ENCODE data around the gene RBBP8NL. TPM values are rescaled to one million over a fixed set of nuclear protein-coding genes. Genes with fewer than 3 reads are reported as not detected.

The RBBP8NL gene
- total RNA-seq, 1 experiment from 2014 or later: not detected

DNA sequence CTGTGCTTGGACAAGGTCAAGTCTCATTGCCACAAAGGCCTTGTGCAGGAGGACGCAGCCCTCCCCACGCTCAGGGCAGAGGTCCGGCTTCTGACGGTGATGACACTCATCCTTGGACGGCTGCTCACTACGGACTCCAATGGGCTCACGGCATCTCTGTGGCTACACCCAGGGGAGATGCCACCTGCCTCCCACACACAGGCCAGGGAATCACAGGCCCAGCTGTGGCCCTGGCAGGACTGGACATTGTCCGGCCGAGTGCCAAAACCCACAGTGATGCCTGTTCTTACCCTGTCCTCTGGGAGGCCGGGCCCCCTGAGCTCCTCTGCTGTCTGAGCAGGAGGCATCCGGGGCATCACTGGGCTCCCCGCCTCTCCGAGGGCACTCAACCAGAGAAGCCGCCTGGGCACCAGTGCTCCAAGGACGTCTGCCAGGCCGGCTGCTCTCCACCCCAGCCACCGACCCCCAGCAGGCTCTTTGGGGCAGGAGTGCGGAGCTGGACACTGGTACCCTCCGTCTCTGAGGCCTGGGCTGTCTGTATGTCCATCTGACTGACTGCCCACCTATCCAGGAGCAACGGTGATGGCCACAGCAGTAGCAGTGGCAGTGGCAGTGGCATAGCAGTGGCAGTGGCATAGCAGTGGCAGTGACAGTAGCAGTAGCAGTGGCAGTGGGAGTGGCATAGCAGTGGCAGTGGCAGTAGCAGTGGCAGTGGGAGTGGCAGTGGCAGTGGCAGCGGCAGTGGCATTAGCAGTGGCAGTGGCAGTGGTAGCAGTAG, 1.9 kb downstream of the RBBP8NL start:
- Histone ChIP-seq H3K4me3 (no peak overlapping the region), H3K4me1 (no peaks in the 10 kb centered on the region; the same call in 1 of the 2 replicates), H3K36me3 (no peaks in the 10 kb centered on the region), H3K27ac (no peak overlapping the region), H3K27me3 (peaks cover 64% of the 10 kb centered on the region), H3K9me3 (replicated peaks) (no peaks in the 10 kb centered on the region)
- no peak for DNase-seq

DNA sequence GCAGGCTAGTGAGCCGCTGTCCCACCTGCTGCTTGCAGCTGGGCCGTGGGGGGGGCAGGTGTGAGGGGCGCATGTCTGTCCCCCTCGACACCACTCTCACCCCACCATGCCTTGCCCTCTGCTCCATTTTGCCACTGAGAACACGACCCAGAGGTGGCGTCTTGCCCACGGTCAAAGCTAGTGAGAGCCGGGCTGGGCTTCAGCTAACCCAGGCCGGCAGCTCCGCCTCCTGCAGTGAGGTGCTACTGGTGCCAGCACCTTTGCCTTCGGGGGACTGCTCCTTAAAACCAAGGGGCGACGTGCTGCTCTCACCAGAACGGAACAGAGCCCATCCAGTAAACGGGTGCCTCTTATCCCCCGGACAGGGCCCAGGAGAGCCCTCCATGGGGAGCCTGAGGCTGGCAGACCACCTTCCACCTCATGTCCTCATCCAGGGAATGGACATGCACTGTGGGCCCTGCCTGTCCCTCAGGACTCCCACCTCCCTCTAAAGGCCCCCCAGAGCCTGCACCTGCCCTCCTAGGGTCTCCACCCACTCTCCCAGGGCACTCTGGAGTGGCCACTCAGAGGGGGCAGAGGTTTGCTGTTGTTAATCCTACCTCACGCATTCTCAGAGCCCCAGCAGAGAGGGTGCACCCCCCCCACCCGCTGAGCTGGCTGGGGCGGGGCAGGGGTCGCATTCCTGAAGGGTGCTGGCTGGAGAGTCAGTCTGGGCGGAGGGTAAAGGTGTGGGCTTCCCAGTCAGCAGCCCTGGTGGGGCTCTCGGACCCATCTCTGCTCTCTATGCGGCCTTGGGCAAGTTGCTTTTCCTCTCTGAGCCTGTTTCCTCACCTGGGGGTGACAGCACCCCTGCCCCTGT, 2.9 kb downstream of the RBBP8NL start:
- Histone ChIP-seq H3K4me1 (no peaks in the 10 kb centered on the region; the same call in 1 of the 2 replicates), H3K9me3 (replicated peaks) (no peaks in the 10 kb centered on the region), H3K4me3 (no peak overlapping the region), H3K27me3 (peaks cover 64% of the 10 kb centered on the region), H3K36me3 (no peaks in the 10 kb centered on the region), H3K27ac (no peak overlapping the region)
- no peak for DNase-seq

DNA sequence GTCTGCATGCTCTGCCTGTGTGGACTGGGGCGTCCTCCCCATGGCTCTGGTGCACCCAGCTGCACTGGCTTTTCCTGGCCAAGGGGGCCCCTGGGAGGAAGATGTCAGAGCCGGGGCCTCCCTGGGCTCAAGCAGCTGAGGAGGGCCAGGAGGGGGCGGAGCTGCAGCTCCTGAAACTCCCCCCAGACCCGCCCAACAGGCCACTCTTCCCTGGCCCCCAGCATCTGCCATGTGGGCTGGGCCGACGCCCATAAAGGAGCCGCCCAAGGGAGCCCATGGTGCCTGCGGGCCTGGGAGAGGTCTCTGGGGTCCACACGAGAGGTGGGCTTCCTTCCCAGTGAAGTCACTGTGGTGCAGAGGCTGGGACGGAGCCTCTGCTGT, 4.0 kb downstream of the RBBP8NL start:
- Histone ChIP-seq H3K27ac (no peak overlapping the region), H3K9me3 (replicated peaks) (no peaks in the 10 kb centered on the region), H3K27me3 (peaks cover 62% of the 10 kb centered on the region)

DNA sequence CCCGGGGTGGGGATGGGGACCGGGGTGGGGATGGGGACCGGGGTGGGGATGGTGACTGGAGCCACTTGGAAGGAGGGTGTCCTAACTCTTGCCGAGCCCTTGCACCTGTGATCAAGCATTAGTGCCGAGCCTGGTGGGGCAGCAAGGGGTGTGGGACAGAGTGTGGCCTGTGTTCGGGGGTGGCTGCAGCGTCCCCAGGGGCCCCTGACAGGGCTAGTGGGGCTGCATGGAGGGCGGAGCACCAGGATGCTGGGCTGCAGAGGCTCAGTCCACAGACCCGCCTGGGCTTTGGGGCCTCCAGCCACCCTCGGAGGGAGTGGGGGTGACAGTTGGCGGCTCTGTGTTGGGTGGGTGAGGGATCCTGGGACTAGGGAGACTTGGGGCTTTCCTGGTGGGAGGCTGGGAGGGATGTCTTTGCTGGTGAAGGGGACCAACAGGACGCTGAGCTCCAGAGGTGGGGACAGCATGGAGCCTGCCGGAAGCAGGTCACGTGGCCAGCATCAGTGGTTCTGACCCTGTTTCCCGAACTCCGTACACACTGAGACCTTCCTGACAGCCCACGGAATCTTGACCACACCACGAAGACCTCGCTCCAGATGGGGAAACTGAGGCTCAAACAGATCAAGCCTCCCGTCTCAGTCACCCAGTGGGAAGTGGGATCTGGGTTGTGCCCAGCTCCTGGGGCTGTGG, 4.6 kb downstream of the RBBP8NL start:
- H3K27me3 ChIP-seq: peaks cover 62% of the 10 kb centered on the region
- no peaks in the 10 kb centered on the region for H3K36me3 ChIP-seq
- no peaks in the 10 kb centered on the region for H3K9me3 ChIP-seq (replicated peaks)
- H3K4me3 ChIP-seq: no peak overlapping the region
- DNase-seq: no peak
- no peaks in the 10 kb centered on the region for H3K4me1 ChIP-seq
- no peak overlapping the region for H3K27ac ChIP-seq

More for the DNA sequence above, 4.0 kb downstream of the RBBP8NL start:
- H3K36me3 ChIP-seq: no peaks in the 10 kb centered on the region
- H3K4me3 ChIP-seq: no peak overlapping the region
- no peaks in the 10 kb centered on the region for H3K4me1 ChIP-seq
- DNase-seq: peak; percentile 46 to 50

DNA sequence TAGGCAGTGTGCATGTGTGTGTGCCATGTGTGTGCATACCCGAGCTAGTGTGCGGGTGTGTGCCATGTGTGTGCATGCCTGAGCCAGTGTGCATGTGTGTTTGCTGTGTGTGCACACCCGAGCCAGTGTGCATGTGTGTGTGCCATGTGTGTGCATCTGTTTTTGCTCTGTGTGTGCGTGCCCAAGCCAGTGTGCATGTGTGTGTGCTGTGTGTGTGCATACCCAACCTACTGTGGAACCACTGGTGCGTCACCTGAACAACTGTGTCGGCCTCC, 5.7 kb downstream of the RBBP8NL start:
- Histone ChIP-seq H3K36me3 (no peaks in the 10 kb centered on the region), H3K4me3 (no peak overlapping the region), H3K27ac (no peak overlapping the region), H3K27me3 (peaks cover 59% of the 10 kb centered on the region), H3K9me3 (replicated peaks) (no peaks in the 10 kb centered on the region), H3K4me1 (no peaks in the 10 kb centered on the region)
- no peak for DNase-seq

DNA sequence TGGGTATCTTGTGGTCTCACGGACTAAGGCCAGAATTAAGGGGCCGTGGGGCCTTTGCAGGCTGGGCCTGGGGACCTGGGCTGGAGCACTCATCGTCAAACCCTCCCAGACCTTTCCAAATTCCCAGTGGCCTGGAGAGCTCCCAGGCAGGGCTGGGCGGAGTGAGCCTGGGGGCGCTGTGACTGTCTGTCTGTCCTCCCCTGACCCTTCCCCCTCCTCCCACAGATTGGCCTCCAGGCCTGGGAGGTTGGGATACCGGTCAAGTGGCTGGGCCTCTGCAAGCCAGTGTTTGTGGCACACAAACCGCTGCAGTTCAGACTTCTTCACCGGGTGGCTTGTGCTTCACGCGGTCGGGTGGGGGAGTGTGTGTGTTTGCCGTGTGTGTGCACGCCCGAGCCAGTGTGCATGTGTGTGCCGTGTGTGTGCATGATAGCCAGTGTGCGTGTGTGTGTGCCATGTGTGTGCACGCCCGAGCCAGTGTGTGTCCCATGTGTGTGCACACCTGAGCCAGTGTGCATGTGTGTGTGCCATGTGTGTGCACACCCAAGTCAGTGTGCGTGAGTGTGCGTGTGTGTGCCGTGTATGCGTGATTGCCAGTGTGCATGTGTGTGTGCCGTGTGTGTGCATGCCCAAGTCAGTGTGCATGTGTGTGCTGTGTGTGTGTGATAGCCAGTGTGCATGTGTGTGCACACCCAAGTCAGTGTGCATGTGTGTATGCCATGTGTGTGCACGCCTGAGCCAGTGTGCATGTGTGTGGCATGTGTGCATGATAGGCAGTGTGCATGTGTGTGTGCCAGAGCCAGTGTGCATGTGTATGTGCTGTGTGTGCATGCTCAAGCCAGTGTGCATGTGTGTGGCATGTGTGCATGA, 6.3 kb downstream of the RBBP8NL start:
- Histone ChIP-seq H3K4me1 (no peaks in the 10 kb centered on the region), H3K9me3 (replicated peaks) (no peaks in the 10 kb centered on the region), H3K27me3 (peaks cover 54% of the 10 kb centered on the region), H3K27ac (no peak overlapping the region), H3K36me3 (no peaks in the 10 kb centered on the region), H3K4me3 (no peak overlapping the region)
- DNase-seq: no peak

DNA sequence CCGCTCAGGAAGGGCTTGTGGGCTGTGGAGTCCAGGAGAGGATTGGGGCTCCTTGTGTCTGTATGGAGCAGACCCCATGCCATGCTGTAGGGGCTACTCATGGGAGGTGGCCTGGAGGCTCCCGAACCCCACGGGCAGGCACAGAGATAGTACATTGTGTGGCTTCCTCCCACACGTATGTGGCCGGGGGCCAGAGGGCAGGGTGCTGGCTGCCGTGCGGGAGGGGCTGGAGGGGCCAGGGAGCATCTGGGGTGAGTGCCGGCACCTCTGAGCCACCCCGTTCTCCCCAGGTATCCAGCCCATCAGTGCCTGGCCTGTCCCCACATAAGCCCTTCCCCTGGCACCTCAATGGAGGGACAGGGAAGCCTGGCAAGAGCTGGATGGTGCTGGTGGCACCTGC, 7.6 kb downstream of the RBBP8NL start:
- Histone ChIP-seq H3K4me1 (no peaks in the 10 kb centered on the region), H3K4me3 (no peak overlapping the region), H3K9me3 (replicated peaks) (no peaks in the 10 kb centered on the region), H3K36me3 (no peaks in the 10 kb centered on the region), H3K27ac (no peak overlapping the region), H3K27me3 (peaks cover 58% of the 10 kb centered on the region)
- no peak for DNase-seq

DNA sequence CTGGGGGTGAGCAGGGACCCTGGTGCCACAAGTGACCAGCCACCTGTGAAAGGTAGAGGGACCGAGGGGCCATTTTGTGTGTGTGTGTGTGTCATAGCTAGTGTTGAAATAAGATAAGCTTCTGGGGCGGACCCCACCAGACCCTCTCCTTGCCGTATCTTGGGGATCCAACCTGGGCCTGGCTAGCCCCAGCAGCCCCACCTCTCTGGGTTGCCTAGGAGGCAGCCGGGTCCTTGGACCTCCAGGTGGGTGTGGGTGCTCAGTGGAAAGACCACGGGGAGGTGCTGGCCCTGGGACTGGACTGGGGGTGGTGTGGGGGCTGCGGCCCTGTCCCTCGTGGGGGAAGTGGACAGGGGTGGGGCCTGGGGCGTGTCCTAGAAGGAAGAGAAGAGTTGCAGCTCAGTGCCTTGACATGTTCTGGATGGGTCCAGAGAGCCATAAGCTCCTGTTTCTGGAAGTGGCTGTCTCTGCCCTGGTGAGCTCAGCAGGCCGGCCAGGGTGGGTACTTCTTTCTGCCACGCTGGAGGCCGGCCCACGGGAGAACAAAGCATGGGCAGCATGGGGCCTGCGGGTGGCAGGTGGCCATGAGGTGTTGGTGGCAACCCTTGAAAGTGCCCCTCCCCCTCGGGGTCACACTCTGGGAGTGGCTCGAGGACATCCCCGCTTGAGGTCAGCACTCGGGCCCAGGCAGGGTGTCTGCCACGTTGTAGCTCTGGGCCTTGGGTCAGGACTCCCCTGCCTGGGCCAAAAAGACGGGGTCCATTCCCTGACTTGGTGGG, 8.4 kb downstream of the RBBP8NL start:
- Histone ChIP-seq H3K4me1 (no peaks in the 10 kb centered on the region), H3K27ac (no peak overlapping the region), H3K36me3 (no peaks in the 10 kb centered on the region), H3K4me3 (no peak overlapping the region), H3K27me3 (peaks cover 59% of the 10 kb centered on the region), H3K9me3 (replicated peaks) (no peaks in the 10 kb centered on the region)
- DNase-seq: no peak

DNA sequence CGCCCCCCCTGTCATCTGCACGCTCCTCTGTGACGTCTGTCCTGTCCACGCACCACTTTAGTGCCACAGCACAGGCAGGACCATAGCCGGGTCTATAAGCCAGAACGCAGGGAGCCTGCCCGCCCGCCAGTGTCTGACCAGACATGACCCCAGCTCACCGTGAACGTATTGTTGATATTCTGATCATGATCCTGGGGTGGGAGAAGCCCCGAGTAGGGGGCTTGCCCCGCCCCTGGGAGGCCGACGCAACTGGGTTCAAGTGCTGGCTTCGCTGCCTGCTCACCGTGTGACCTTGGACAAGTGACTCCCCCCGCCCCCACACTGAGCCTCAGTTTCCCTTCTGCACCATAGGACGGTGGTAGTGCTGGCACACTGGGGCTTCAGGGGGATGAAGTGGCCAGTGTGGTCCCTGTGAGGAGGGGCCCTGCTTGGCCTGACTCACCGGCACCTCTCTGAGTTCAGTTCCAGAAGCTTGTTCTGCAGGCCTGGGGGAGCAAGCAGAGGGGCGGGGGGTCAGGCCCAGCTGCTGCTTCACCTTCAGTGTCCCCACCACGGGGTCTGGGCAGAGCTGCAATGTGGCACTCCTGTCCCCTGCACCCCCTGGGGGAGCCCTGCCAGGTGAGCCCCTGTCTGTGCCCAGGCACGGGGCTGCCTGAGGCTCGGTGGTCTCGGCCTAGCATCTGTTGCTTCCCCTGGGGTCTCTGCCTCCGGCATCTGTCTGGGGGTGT, 9.2 kb downstream of the RBBP8NL start:
- no peaks in the 10 kb centered on the region for H3K36me3 ChIP-seq
- H3K27me3 ChIP-seq: peaks cover 57% of the 10 kb centered on the region
- no peaks in the 10 kb centered on the region for H3K4me1 ChIP-seq
- H3K4me3 ChIP-seq: no peak overlapping the region
- H3K9me3 ChIP-seq (replicated peaks): no peaks in the 10 kb centered on the region
- DNase-seq: no peak
- H3K27ac ChIP-seq: no peak overlapping the region

DNA sequence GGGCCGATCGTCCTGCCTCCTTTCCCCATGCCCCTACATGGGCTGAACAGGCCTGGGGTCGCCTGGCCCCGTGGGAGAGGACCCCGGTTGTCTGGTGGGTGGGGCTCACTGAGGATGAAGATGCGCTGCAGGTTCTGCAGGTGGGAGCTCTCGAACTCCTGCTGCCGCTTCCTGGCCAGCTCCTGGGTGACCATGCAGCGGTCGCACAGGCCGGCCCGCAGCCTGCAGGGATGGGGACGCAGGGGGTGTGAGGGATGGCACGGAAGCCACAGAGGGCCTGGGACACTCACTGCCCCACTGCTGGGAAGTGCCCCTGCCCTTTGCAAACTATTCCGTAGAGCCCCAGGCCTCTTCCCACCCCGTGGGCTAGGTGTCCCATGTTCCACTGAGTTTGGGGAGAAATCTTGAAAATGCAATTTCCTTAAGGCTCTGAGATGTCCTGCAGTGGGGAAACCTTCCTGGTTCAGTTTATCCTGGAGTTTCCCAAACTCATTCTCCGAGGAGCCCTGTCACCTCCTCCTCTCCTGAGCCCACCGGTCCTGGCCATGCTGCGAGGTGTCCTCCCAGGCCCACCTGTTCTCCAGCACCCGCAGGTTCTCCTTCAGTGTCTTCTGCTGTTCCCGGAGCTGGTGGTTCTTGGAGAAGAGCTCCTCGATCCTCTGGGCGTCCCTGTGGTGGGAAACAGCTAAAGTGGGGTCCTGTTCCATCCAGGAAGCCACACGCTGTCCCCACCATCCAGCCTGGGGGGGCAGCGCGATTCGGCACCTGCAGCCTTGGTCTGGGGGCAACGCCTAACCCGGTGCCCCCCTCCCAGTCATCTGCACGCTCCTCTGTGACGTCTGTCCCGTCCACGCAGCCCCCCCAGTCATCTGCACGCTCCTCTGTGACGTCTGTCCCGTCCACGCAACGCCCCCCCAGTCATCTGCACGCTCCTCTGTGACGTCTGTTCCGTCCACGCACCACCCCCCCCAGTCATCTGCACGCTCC, 10.4 kb downstream of the RBBP8NL start:
- Histone ChIP-seq H3K36me3 (no peaks in the 10 kb centered on the region), H3K4me1 (no peaks in the 10 kb centered on the region), H3K27ac (no peak overlapping the region), H3K9me3 (replicated peaks) (no peaks in the 10 kb centered on the region), H3K27me3 (peaks cover 58% of the 10 kb centered on the region), H3K4me3 (no peak overlapping the region)
- no peak for DNase-seq

DNA sequence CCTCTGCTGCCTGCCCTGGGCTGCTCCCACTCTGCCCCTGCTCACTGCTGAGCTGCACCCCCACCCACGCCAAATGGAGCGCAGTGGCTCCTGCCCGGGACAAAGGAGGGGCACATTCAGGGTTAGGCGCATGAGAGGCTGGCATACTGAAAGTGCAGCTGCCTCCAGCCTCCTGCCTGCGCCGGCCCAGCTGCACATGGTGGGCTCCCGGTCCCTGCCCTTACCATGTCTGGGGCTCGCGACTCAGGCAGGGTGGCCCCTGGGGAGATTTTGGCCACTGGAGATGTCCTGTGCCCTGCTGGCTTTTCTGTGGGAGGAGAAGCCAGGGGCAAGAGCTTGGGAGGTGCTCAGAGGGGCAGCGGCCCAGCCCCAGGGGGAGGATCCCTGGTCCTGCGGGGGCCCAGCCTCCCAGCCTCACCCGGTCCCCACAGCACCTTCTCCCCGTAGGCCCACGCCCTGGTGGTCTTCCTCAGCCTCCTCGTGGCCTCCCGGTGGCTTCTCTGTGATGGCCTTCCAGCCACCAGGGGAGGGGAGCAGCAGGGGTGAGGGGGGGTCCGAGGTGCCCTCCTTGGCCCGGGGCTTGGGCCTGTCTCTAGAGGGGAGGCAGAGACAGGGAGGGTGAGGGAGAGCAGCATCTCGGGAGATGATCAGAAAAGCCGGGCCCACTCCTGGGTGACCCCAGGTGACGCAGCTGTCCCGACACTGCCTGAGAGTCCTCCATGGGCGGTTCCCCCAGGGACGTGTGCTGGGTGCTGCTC, 11.8 kb downstream of the RBBP8NL start:
- Histone ChIP-seq H3K36me3 (no peaks in the 10 kb centered on the region), H3K9me3 (replicated peaks) (no peaks in the 10 kb centered on the region), H3K4me3 (no peak overlapping the region), H3K27ac (no peak overlapping the region), H3K27me3 (peaks cover 68% of the 10 kb centered on the region), H3K4me1 (no peaks in the 10 kb centered on the region)
- DNase-seq: no peak

DNA sequence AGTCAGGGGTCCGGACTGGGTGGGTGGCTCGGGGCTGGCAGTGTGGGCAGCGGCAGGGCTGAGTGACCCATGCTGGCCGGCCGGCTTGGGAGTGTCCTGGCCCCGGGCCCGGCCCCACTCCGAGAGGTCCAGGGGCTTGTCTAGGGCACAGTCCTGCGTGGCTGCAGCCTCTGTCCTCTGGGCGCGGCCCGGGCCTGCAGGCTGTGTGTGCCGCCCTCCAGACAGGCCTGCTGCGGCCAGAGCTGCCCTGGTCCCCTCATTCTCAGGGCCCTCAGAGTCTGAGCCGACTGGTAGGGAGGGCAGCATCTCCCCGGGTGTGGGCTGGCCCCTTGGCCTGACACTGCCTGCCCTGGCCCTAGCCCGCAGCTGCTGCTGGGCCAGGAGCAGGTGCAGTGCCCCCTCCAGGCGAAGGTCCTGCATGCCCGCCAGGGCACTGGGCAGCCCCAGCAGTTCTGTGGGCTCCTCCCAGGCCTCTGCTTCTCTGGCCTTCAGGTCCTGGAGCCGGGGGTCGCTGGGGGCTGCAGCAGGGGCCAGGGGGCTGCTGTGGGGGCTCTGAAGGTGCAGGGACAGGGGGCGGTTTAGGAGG, 13.3 kb downstream of the RBBP8NL start:
- Histone ChIP-seq H3K4me3 (no peak overlapping the region), H3K9me3 (replicated peaks) (no peaks in the 10 kb centered on the region), H3K27ac (no peak overlapping the region), H3K27me3 (peaks cover 70% of the 10 kb centered on the region), H3K4me1 (no peaks in the 10 kb centered on the region), H3K36me3 (no peaks in the 10 kb centered on the region)
- no peak for DNase-seq

All from SJCRH30 (cell line).